Karpas-422 (cell line): ENCODE measurements around the gene RELT. TPM values are rescaled to one million over a fixed set of nuclear protein-coding genes. Genes with fewer than 3 reads are reported as not detected.

Experiments used
- DNase-seq: peaks from one replicate; pipeline ENCODE4 v3.0.0-alpha.2; 2015
- H2AFZ ChIP-seq: fragments of 200-600 bp; sonication (generic); 2 replicates; pipeline ENCODE4 v1.6.1; 2014; ENCODE audit warnings: antibody characterized with exemption, low read length, mixed read lengths
- H3K27ac ChIP-seq: fragments of 200-600 bp; sonication (generic); 2 replicates; pipeline ENCODE4 v1.5.1; 2014; ENCODE audit warnings: mild to moderate bottlenecking, low read length, moderate library complexity
- H3K27me3 ChIP-seq: fragments of 200-600 bp; sonication (generic); 2 replicates; pipeline ENCODE4 v1.6.1; 2014; ENCODE audit warnings: low read length, mixed read lengths
- H3K36me3 ChIP-seq: fragments of 200-600 bp; sonication (generic); 2 replicates; pipeline ENCODE4 v1.6.1; 2014; ENCODE audit warnings: low read length, mixed read lengths; ENCODE audit not compliant: insufficient read depth
- H3K4me1 ChIP-seq: fragments of 200-600 bp; sonication (generic); 2 replicates; pipeline ENCODE4 v1.6.1; 2014; ENCODE audit warnings: mild to moderate bottlenecking, low read length, mixed read lengths
- H3K4me2 ChIP-seq: fragments of 200-600 bp; sonication (generic); 2 replicates; pipeline ENCODE4 v1.6.1; 2014; ENCODE audit warnings: low read length, low read depth, mild to moderate bottlenecking; ENCODE audit not compliant: poor library complexity, severe bottlenecking
- H3K4me3 ChIP-seq: fragments of 200-600 bp; sonication (generic); 2 replicates; pipeline ENCODE4 v1.5.1; 2014; ENCODE audit warnings: mild to moderate bottlenecking, antibody characterized with exemption, low read length, mixed read lengths
- H3K79me2 ChIP-seq: fragments of 200-600 bp; sonication (generic); 2 replicates; pipeline ENCODE4 v1.6.1; 2014; ENCODE audit warnings: mild to moderate bottlenecking, low read length, mixed read lengths
- H3K9ac ChIP-seq: fragments of 200-600 bp; sonication (generic); 2 replicates; pipeline ENCODE4 v1.6.0; 2014; ENCODE audit warnings: low read length
- H3K9me2 ChIP-seq: fragments of 200-600 bp; sonication (generic), shearing (Covaris generic); replicated peaks from 2 replicates; pipeline ENCODE4 v1.6.0; 2014; ENCODE audit warnings: mild to moderate bottlenecking, low read length, moderate library complexity; ENCODE audit not compliant: insufficient read depth
- H3K9me3 ChIP-seq: fragments of 300-700, 200-600 bp; sonication (generic); 2 replicates; pipeline ENCODE4 v1.6.1; 2014; ENCODE audit warnings: low read length, mixed read lengths
- H4K20me1 ChIP-seq: fragments of 200-600 bp; sonication (generic); 2 replicates; pipeline ENCODE4 v1.6.1; 2014; ENCODE audit warnings: mild to moderate bottlenecking, antibody characterized with exemption, low read length, low read depth; ENCODE audit not compliant: insufficient read depth
- total RNA-seq: library from RNA; depleted of rRNA; stranded (reverse); fragments of >200 nt; shearing (Covaris generic); gene quantifications from 2 replicates; pipeline ENCODE4 v1.2.3, GENCODE V29; 2014; ENCODE audit warnings: low replicate concordance

RELT gene
- total RNA-seq, 1 experiment from 2014 or later, result 21.7 TPM

DNA sequence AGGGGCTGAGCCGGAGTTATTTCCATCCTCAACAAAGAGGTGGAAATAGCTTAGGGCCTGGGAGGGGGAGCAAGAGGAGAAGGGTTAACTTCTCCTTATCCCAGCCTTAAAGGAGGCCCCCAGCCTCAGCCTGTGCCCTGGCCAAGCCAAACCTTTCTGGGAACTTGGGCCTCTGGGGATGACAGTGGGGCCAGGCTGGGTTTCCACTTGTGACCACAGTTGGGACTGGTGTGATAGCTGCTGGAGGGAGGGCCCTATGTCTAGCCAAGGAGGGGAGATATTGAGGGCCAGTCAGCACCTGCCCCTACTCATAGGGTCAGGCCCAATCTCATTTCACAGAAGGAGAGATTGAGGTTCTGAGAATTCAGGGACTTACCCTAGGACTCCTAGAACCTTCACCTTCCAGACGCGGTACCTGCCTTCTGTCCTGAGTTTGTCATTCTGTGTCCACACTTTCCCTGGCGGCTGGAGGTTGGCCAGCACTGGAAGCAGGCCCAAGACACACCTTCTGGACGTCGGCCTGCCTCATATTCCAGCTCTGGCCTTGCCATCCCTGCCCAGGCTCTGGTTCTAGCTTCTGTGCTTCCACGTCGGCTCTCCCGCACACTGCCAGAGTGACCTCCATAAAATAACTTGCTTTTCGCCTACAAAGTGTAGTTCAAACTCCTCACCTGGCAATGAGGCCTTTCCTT is 3.1 kb downstream of the RELT start:
- peak overlapping the region; percentile 97 for H3K27ac ChIP-seq

DNA sequence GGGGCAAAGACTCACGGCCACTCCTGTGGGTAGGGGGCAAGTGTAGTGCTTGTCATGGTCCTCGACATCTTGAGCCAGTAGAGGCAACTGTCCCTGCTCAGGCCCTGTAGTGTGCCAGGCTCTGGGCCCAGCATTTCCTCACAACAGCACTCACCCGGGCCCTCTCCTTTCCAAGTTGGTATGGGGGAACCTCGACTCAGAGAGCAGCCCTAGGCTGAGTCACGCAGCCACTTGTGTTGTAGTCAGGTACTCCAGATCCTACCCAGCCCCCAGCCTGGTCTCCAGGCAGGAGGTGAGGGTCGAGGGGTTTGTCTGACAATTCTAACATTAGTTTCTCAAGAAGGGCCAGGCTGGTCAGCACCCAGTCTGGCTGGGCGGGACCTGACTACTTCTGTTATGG is 4.1 kb downstream of the RELT start:
- peak overlapping the region; percentile 97 for H3K27ac ChIP-seq
- H3K4me1 ChIP-seq, result peaks cover 86% of the 10 kb centered on the region
- peak overlapping the region; percentile 98 for H3K9ac ChIP-seq
- peak overlapping the region; percentile 97; the same call in 1 of the 2 replicates for H3K4me3 ChIP-seq
- no peaks in the 10 kb centered on the region for H3K9me3 ChIP-seq
- peak overlapping the region; percentile 72 for H3K4me2 ChIP-seq
- peak; percentile 54 for DNase-seq
- H2AFZ ChIP-seq, result no peak overlapping the region
- H3K27me3 ChIP-seq, result no peaks in the 10 kb centered on the region
- peaks cover 47% of the 10 kb centered on the region for H4K20me1 ChIP-seq
- H3K36me3 ChIP-seq, result no peaks in the 10 kb centered on the region
- no peaks in the 10 kb centered on the region for H3K9me2 ChIP-seq
- H3K79me2 ChIP-seq, result peaks cover 88% of the 10 kb centered on the region

More for the DNA sequence above, 3.1 kb downstream of the RELT start:
- no peak overlapping the region for H2AFZ ChIP-seq
- H3K4me3 ChIP-seq, result peak overlapping the region; percentile 97
- H3K4me1 ChIP-seq, result peaks cover 76% of the 10 kb centered on the region
- peaks cover 47% of the 10 kb centered on the region for H4K20me1 ChIP-seq
- DNase-seq, result peak; percentile 45
- no peaks in the 10 kb centered on the region for H3K9me3 ChIP-seq
- H3K9ac ChIP-seq, result peak overlapping the region; percentile 98
- H3K4me2 ChIP-seq, result peak overlapping the region; percentile 72
- H3K36me3 ChIP-seq, result no peaks in the 10 kb centered on the region
- H3K9me2 ChIP-seq, result no peaks in the 10 kb centered on the region
- H3K27me3 ChIP-seq, result no peaks in the 10 kb centered on the region
- peaks cover 81% of the 10 kb centered on the region for H3K79me2 ChIP-seq

DNA sequence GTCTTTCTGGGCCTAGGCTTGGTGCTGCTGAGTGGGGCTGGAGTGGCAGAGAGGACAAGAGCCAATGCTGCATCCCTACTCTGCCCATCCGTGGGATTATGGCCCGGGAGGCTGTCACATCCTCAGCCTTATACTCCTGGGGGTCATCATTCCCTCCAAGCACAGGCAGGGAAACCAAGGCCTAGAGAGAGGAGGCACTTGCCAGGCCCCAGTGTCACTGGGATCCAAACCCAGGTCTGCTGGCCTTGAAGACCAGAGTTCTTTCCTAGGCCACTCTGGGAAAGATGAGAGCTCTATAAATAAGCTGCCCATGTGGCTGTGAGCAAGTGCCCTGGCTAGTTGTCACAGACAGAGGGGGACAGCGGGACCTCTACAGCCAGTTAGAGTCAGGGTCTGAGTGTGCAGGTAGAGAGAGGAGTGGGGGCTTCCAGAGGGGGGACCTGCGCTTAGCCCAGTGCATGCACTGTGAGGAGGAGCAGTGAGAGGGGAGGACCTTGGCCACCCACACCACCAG is 4.8 kb downstream of the RELT start:
- Histone ChIP-seq H3K9me3 (no peaks in the 10 kb centered on the region), H3K4me1 (peaks cover 86% of the 10 kb centered on the region), H4K20me1 (peaks cover 47% of the 10 kb centered on the region), H3K36me3 (no peaks in the 10 kb centered on the region), H3K79me2 (peaks cover 94% of the 10 kb centered on the region), H3K4me2 (peak overlapping the region; percentile 72), H3K27ac (peak overlapping the region; percentile 97), H3K27me3 (no peaks in the 10 kb centered on the region), H3K9me2 (no peaks in the 10 kb centered on the region), H3K9ac (peak overlapping the region; percentile 98), H2AFZ (no peak overlapping the region), H3K4me3 (peak overlapping the region; percentile 97; the same call in 1 of the 2 replicates)
- DNase-seq, result peak; percentile 43

DNA sequence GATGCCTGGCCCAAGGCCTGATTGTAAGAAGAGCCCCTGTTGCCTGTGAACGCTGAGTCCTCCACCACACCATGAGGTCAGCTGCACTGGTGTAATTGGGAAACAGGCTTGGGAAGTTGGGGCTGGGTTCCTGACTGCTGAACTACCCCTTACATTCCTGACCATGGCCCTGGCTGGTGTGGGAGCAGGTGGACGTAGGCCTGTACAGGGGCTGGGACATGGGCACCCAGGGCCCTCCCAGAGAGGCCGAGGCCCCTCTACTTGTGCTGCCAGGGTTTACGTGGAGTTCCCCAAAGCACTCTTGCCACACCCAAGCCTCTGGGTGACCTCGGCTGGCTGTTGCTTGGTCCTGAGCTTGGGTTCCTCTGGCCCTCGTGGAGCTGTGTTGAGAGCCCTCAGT is 5.4 kb downstream of the RELT start:
- H3K36me3 ChIP-seq, result no peaks in the 10 kb centered on the region
- peaks cover 92% of the 10 kb centered on the region for H3K4me1 ChIP-seq
- H3K79me2 ChIP-seq, result peaks cover 97% of the 10 kb centered on the region
- no peaks in the 10 kb centered on the region for H3K27me3 ChIP-seq
- DNase-seq, result no peak
- H3K4me3 ChIP-seq, result peak overlapping the region; percentile 97; the same call in 1 of the 2 replicates
- peak overlapping the region; percentile 97 for H3K27ac ChIP-seq
- no peaks in the 10 kb centered on the region for H3K9me3 ChIP-seq
- peak overlapping the region; percentile 72 for H3K4me2 ChIP-seq
- H4K20me1 ChIP-seq, result peaks cover 47% of the 10 kb centered on the region
- no peaks in the 10 kb centered on the region for H3K9me2 ChIP-seq
- no peak overlapping the region for H2AFZ ChIP-seq
- peak overlapping the region; percentile 98 for H3K9ac ChIP-seq

DNA sequence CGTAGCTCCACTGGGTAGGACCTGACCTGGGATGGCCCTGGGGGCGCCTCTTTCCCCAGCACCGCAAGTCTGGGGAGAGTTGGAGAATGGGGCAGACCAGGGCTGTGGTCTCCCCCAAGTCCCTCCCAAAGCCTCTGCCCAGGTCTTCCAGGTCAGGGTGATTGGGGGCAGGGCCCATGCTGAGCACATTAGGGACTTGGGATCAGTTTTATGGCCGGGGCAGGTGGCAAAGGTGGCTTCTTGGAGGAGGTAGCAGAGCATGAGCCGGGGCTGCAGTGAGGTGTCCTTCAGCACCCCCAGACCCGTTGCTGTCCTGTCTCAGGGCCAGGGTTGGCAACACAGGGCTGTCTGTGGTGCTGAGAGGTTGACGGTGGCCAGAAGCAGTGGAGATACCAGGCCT is 6.0 kb downstream of the RELT start:
- Histone ChIP-seq H4K20me1 (peaks cover 43% of the 10 kb centered on the region; the same call in 1 of the 2 replicates), H3K4me2 (peak overlapping the region; percentile 72), H3K27ac (peak overlapping the region; percentile 97)

DNA sequence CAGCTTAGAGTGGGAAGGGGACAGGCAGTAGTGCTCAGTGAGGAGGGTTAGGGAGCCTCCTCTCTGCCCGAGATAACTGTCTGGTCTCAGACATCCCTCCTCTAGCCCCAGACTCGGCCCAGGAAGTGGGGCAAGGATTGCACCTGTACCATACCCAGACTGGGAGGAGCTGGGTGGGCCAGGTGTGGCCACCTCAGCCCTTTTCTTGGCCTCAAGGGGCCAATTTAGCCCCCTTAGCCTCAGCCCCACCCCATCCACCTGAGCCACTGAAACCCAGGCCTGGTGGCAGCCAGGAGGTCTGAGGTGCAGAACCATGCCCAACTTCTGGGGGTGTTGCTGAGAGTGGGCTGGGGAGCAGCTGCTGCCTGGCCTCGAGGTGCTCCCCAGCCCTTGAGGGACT is 6.5 kb downstream of the RELT start:
- H3K27me3 ChIP-seq, result no peaks in the 10 kb centered on the region
- peak overlapping the region; percentile 98 for H3K9ac ChIP-seq
- H3K4me3 ChIP-seq, result peak overlapping the region; percentile 97
- H3K9me2 ChIP-seq, result no peaks in the 10 kb centered on the region
- DNase-seq, result no peak
- peak overlapping the region; percentile 97 for H3K27ac ChIP-seq
- H3K36me3 ChIP-seq, result no peaks in the 10 kb centered on the region
- peaks cover 100% of the 10 kb centered on the region for H3K4me1 ChIP-seq
- H4K20me1 ChIP-seq, result peaks cover 40% of the 10 kb centered on the region; the same call in 1 of the 2 replicates
- peak overlapping the region; percentile 72 for H3K4me2 ChIP-seq
- H3K9me3 ChIP-seq, result no peaks in the 10 kb centered on the region
- peaks cover 96% of the 10 kb centered on the region for H3K79me2 ChIP-seq
- no peak overlapping the region for H2AFZ ChIP-seq

More for the DNA sequence above, 6.0 kb downstream of the RELT start:
- Histone ChIP-seq H3K9me2 (no peaks in the 10 kb centered on the region), H3K79me2 (peaks cover 96% of the 10 kb centered on the region), H3K36me3 (no peaks in the 10 kb centered on the region), H3K4me1 (peaks cover 98% of the 10 kb centered on the region), H2AFZ (no peak overlapping the region), H3K4me3 (peak overlapping the region; percentile 97), H3K9me3 (no peaks in the 10 kb centered on the region), H3K27me3 (no peaks in the 10 kb centered on the region), H3K9ac (peak overlapping the region; percentile 98)
- no peak for DNase-seq

DNA sequence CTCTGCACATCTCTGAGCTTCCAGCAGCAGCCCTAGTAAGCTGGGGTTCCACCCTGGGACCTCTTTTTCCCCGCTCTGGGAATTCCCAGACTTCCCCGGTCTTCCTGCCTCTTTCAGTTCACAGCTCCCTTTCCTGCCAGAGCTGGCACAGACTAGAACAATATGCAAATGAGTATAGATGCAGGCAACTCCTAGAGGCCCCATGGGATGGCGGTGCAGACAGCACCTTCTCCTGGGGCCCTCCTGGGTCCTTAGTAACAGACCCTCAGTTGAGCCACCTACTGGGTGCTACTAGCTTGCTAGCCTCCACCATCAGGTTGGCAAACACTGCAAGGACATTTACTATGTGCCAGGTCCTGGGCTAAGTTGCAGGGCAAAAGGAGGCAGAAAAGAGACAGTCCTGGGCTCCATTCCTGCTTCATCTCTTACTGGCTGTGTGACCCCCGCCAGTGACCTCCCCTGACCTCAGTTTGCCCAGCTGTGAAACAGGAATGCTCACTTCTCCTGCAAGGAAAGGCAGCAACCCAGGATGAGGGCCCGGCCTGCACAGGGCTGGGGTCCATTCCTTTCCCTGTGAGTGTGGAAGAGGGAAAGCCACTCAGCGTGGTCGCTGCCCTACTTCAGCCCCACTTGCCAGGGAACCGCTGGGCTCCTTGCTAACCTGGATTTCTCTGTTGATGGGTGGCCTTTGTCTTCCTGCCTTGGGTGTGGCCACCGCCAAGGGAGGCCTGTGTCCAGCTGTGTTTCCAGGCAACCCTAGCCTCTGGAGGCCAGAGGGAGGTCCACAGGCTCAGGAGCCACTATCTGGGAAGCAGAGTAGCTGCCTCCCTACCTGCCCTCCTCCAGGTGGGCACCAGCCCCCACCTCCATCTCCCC is 7.3 kb downstream of the RELT start:
- Histone ChIP-seq H3K79me2 (peaks cover 96% of the 10 kb centered on the region), H4K20me1 (peaks cover 32% of the 10 kb centered on the region; the same call in 1 of the 2 replicates), H3K4me2 (peak overlapping the region; percentile 72), H3K9me2 (no peaks in the 10 kb centered on the region), H2AFZ (no peak overlapping the region), H3K9ac (peak overlapping the region; percentile 98), H3K9me3 (no peaks in the 10 kb centered on the region), H3K4me3 (peak overlapping the region; percentile 97), H3K27me3 (no peaks in the 10 kb centered on the region), H3K27ac (peak overlapping the region; percentile 97), H3K36me3 (no peaks in the 10 kb centered on the region), H3K4me1 (peaks cover 100% of the 10 kb centered on the region)
- peak; percentile 76 for DNase-seq

DNA sequence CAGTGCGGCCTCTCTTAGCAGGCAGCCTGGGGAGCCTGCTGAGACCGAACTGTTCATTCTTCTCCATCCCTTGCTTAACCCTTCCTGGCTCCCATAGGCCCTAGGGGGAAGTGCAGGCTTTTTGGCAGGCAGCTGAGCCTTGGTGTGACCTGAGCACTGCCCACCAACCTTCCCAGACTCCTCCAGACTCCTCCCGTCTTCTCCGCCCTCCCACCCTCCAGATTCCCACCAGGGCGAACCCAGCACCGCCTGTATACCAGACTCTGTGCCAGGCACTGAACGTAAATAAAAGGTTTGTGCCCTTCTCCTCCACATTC is 7.9 kb downstream of the RELT start:
- Histone ChIP-seq H3K27me3 (no peaks in the 10 kb centered on the region), H3K27ac (peak overlapping the region; percentile 97), H3K9ac (peak overlapping the region; percentile 98), H3K4me1 (peaks cover 100% of the 10 kb centered on the region), H3K9me3 (no peaks in the 10 kb centered on the region), H3K4me2 (peak overlapping the region; percentile 72), H3K9me2 (no peaks in the 10 kb centered on the region), H3K4me3 (peak overlapping the region; percentile 97; the same call in 1 of the 2 replicates), H2AFZ (no peak overlapping the region), H3K79me2 (peaks cover 96% of the 10 kb centered on the region), H4K20me1 (peaks cover 26% of the 10 kb centered on the region; the same call in 1 of the 2 replicates), H3K36me3 (no peaks in the 10 kb centered on the region)
- peak; percentile 51 for DNase-seq
